Germinal center (tissue), 1 donor: ENCODE data around the gene SLC29A3.

ENCODE experiments used
- DNase-seq: peaks from one replicate; pipeline ENCODE4 v3.0.0; 2012; ENCODE audit warnings: mixed read lengths, low spot score

The SLC29A3 gene

DNA sequence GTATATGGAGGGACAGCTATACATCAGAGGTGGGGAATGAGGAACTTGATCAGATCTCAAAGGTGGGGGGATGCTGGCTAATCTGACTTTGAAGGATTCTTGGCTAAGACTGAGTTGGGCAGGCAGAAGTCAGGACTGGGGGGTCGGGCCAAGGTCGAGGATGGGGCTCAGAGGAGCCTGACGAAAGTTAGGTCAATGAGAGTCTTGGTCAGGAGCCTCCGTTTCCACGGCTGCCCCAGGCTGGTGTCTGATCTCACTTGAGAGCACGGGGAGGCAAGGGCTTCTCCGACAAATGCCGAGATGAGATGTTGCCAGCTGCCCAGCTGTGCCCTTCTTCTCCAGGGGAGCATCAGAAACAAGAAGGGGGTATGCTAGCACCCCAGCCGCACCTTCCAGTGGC, 5.7 kb downstream of the SLC29A3 start:
- DNase-seq: no peak

DNA sequence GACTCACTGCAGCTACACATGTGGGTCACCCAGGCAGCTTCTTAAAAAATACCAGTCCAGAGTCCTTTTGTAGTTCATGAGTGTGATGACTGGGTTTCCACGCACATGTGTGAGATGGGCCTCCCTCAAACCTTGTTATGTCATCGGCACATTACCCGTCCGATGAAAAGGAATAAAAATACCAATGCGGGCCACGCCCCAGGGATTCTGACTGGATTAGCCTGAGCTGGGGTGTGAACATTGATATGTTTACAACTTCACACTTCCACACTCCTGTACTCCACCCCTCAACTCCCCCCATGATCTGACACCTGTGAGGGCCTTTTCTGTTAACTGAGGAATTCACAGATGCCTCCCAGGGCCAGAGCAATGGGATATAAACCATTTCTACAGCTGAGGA, 6.2 kb downstream of the SLC29A3 start:
- no peak for DNase-seq

DNA sequence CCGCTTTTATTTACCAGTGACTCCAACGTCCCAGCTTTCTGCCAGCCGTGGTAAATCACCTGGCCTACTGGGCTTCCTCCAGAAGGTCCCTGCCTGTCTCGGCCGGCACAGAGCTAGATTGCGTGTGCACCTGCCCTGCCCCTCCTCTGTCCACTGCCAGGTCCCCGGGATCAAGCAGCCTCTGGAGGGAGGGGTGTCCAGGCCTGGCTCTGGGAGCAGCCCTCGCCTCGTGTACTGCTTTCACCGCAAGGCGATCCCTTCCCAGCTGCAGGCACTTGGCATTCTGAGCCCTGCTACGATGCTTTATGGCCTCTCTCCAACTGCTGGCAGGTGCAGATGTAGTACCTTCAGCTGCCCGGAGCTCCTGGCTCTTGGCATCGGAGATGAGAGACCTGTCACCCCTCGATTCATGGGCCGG, 7.4 kb downstream of the SLC29A3 start:
- DNase-seq: no peak

DNA sequence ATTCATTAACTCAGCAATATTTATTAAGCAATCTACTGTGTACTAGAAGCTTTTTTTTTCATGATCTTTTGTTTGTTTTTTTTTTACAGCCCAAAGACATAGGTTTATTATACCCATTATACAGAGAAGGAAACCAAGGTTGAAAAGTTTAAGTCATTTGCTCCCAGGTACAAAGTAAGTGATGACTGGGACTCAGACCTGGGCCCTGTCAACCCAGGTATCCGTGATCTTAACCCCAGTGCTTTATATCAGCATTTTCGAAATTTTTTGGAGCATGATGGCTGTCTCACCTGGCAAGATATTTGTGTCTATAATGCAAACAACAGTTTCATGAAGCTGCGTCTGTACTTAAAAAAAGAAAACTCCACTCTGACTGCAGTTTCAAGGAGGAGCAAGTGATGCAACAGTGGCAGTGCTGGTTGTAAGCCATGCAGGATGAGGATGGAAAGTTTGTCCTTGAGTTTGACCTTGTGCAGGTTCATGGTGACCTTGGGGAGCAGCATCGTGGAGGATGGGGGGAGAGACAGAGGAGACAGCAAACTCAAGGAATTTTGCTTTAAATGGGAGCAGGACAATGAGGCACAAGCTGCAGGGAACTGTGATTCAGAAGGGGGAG, 11.8 kb downstream of the SLC29A3 start:
- DNase-seq: no peak

DNA sequence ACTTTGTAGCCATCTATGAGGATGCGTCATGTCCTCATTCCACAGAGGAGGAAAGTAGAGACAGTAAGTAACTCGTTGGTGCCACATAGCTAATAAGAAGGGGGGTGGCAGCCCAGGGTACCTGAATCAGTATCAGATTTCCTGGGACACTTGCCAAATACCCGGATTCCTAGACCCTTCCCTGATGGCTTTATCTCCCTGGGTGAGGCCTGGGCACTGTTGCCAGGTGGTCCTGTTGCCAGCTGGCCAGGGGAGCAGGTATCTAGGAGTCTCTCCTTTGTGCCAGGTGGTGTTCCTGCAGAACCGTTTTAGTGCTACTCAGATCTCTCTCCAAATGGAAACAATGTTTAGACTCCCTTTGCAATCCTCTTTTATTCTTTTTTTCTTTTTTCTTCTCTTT, 12.7 kb downstream of the SLC29A3 start:
- no peak for DNase-seq

DNA sequence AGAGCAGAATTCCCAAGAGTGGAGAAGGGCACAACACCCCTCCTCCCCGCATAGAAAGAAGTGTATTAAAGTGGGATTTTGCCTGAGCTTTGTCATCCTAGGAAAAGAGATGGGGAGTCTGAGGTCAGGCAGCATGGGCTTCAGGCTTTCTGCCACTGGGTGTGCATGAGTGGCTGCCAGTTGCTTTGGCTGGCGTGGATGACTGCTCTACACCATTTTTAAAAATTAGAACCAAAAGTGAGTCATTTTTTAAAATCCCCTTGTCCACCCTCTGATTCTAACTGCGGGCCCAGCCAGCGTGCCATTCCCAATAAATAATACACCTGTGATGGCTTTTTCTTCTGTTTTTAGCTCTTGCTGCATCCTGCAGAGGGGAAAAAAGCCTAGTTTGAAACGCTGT, 13.4 kb downstream of the SLC29A3 start:
- DNase-seq: no peak

DNA sequence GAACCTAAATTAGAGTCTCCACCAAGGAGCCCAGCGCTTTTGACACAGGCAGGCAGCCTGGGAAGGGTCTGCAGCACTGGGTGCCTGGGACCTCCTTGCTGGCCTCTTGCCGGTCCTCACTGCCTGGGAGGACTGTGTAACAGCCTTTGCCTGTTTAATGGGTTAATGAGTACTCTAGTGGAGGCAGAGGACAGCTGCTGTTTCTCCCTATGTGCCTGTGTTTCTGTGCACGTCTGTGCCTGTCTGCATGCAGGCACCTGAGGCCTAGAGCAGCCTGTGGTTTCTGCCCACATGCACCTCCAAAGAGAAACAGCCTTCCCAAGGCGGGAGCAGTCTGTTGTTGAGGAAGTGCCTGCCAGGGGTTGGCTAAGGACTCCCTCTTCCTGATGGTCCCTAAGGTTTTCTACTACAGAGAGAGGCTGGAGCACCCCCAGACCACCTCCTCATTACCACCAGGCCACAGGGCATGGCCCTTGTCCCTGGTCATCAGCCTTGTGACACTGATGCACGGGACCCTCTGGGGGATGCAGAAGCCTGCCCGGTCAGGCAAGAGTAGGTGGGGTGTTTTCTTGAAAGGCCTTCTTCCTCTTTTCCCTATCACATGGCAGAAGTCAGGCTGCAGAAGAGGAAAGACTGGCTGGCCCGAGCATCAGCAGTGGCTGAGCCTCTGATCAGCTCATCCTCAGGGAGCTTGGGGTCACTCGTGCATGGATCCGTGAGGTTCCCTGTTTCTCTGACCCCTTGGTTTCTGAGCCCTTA, 14.2 kb downstream of the SLC29A3 start:
- peak; percentile 21 for DNase-seq

DNA sequence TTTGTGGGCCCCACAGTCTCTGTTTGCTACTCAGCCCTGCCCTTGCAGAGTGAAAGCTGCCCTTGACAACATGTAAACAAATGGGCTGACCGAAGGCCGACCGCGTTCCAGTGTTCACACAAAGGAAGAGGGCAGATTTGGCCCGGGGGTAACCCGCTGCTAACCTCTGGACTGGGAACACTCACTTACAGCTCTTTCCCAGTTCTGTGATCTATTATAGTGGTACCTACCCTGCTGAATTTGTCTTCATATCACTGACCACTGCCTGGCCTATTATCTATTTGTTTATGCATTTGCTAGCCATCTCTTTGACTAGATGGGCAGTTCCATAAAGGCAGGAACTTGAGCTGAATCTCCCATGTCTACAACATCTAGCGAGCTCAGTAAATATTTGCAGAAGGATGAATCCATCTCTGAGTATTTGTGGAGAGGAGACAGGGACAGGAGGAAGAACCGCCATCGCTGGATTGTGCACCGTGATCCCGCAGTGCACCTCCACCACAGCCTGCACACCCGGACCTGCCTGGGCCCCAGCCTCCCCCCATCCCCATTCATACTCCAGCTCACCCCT, 15.2 kb downstream of the SLC29A3 start:
- DNase-seq: no peak

DNA sequence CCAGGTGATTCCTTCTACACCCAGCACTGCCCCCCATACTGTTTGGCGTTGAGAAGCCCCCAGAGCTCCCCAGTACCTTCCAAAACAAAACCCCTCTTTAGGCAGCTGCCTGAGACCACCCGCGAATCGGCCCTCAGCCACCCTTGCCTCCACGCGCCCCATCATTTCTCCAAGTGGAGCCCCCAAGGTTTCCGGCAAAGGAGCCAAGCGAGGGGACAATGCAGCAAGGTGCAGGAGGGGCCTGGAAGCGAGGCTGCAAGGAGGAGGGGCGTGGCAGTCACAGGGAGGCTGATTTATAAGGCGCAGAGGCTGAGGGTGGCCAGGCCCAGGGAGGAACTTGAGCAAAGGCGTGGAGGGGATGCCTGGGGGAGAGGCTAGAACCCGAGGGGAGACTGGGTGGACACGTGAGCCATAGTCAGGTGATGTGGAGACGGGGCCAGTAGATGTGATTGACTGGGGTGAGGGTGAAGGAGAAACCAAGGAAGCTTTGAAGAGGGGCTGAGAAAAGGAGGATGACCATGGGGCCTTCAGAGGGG, 16.2 kb downstream of the SLC29A3 start:
- no peak for DNase-seq

DNA sequence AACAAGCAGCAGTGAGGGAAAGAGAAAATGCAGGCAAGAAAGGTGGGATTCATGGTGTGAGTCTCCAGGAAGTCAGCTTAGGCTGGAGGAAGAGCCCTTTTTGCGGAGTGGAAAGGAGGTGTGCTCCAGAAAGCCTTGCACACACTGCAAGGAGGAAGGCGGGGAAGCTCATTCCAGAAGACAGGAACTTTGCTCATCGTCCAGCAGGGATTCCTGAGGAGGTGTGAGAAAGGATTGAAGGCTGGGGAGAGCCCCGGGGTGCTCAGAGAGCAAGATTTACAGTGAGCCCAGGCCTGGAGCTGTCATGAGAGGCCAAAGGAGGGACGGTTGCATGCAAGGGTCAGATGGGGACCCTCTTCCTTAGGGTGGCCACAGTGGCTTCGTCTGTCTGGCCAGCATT, 17.6 kb downstream of the SLC29A3 start:
- DNase-seq: no peak

DNA sequence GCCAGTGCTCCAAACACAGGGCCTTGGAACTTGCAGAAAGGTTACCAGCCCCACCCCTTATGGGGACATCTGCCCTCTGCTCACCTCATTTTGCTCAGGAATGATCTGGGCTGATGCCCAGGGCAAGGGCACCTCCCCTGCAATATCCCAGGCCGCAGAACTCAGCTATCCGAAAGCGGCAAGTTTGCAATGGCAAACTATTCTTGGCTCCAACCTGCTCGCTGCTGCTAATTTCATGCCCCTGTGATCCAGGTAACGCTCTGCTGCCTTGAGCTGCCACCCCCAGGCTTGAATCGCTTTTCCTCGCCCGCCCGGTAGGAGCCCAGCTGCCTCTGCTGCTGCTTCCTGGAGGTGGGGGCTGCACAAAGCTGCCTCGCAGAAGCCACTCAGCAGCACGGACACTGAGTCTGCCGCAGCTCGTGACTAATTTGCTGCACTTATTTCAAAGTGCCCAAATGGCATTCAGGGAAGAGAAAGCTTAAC, 18.2 kb downstream of the SLC29A3 start:
- no peak for DNase-seq

DNA sequence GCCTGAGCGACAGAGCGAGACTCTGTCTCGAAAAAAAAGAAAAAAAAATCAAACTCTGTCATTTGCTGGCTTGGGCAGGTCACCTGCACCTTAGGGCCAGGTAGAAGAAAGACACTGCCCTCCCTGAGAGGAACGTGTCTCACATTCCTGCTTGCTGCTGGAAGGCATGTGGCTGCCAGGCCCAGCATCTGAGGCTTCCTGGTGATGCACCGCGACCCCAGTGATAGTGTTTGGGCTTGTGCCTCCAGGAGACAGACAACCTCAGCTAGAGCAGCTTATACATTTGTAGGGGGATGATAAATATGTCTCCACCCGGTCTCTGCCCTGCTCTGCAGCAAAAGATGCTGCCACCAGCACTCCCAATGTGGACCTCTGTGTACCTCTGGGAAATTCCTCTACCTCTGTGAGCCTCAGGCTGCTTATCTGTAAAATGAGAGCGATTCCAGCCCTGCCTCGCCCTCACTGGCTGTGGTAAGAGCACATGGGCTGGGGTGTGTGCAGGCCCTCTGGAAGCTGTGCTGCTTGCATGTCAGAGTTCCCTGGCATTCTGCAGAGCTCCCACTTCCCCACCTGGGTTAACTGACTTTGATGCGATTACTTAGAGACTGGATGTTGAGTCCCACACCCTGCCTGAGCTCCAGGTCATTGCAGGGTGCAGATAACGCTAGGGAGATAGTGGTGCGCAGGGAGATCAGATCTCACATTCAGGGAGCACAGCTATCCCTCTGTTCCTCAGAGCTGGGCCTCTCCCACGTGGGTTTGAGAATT, 19.9 kb downstream of the SLC29A3 start:
- DNase-seq: no peak

DNA sequence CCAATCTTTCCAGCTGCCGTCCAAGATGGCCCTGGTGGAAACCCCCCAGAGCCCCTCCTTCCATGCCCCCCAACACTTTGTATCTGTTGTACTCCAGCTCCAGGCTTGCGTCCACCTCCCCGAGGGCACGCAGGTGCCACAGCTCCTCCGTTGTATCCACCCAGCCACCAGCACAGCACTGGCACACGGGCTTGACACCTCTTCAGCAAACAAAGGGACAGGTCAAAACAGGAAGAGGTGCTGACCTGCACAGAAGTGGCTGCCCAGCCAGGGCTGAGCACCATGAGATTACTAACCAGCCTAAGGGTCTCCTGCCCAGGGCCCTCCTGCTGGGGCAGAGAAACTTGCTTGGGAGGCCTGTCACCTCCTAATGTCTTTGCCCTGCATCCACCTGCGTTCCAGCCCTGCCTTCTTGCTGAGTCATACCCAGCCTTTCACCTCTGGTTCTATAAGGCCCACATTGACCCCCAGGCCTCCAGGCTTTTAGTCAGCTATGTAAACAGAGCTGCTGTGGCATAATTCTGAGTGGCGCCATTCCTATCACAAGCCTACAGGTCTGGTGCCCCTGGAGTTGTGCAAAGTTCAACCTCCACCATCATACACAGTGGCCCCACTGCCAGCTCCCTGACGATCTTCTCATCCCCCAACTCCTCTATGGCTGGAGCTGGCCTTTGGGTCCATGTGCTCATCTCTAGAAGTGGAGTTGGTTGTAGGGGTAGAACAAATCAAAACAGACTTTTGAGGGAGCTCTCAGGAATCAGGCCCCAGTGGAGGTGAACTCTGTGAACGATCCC, 20.9 kb downstream of the SLC29A3 start:
- no peak for DNase-seq

DNA sequence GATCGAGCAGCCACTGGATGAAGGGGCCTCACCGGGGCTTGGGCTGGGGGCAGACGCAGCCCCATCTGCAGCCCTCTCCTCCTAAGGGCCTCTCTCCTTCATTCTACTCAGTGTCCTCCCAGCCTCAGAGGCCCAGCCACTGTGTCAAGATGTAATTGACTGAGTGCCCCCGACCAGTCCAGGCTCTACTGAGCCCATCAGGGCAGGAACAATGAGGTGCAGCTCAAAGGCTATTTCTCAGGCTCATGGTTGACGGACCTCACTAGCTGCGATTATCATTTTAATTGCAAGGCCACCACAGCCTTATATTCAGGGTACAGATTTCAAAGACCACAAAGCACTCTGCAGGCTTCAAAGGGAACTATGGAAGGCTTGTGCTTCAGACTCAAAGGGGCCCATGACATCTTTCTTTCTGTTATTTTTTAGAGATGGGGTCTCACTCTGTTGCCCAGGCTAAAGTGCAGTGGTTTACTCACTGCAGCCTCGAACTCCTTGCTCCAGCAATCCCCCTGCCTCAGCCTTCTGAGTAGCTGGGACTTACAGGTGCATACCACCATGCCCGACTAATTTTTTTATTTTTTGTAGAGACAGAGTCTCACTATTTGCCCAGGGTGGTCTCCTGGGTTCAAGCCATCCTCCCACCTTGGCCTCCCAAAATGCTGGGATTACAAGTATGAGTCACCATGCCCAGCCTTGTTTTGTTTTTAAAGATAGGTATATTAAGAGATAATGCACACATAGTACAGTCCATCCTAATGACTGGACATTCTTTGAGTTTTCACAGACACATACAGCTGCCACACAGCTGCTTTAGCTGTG, 23.7 kb downstream of the SLC29A3 start:
- no peak for DNase-seq

DNA sequence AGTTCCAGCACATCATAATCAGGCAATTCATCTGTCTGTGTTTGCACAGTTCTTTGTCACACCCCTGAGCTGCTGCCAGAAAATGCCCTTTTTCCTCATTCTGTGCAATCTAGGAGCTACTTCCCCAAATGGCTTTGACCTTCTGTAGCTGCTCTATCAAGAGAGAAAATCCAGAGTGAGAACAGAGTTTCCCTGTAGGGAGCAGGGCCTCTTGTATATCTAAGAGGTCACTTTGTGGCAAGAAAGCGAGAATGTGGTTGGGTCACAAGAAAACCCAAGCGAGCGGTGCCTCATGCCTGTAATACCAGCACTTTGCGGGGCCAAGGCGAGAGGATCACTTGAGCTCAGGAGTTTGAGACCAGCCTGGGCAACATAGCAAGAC, 24.3 kb downstream of the SLC29A3 start:
- no peak for DNase-seq

DNA sequence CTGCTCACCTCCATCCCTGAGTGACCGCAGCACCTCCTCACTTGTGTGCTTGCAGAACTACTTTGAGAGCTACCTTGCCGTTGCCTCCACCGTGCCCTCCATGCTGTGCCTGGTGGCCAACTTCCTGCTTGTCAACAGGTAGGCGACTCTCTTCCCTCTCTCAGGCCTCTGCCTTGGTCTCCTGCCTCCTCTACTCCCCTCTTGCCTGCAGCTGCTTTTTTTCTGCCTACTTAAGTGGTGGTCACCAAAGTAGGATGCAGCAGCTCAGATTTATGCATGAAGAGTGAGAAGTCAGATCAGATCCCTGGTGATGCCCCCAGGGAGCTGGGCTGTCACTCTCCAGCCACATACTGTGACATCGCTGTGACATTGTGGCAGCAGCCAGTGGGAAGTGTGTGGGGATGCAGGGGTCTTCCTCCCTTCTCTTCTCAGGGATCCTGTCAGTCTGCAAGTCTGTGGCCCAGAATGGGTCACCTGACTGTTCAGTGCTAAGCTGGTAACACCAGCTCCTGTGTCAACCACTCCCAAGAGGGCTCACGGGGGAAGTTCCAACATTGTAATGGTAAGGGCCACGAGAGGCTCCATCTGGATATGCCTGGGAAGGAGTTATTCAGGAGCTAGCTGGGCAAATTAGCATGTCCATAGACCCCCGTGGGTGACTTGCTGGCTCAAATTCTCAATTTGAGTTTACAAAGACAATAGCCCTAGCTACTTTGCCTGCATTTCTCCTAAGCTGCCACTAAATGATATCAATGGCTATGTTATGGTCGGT, 25.3 kb downstream of the SLC29A3 start:
- no peak for DNase-seq

DNA sequence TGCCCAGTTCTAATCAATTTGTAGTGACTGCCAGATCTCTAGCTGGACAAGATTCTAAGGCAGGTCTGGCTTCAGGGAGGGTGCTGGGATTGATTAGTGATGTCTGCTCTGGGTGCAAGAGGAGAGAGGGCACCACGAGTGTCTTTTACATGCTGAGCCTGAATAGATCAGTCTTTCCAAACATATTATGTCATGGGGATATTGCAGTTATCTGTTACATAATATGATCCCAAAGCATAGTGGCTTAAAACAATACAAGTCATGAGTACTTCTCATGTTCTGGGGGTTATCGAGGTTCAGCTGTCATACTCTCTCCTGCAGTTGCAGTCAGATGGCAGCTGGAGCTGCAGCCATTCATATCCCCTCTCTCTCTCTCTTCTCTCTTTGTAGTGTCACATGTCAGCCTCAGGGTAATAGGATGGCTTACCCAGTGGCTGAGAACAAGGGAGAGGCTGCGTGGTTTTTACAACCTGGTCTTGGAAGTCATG, 26.0 kb downstream of the SLC29A3 start:
- no peak for DNase-seq

DNA sequence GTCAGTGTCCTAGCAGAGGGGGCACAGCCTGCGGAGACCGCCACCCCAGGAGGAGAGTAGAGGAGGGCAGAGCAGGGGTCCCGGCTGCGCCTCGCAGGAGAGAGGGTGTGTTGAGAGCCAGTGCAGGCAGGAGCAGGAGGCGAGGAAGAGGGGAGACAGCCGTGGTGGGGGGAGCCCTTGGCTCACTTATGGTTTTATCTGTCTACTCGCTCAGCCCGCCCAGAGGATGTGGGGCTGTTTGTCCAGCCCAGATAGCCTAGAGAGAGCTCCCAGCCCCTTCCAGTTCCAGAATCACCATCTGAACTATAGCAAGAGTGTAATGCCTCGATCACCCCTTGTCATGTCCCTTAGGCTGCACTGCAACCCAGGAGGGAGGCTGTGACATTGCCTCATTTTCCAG, 26.6 kb downstream of the SLC29A3 start:
- DNase-seq: no peak

DNA sequence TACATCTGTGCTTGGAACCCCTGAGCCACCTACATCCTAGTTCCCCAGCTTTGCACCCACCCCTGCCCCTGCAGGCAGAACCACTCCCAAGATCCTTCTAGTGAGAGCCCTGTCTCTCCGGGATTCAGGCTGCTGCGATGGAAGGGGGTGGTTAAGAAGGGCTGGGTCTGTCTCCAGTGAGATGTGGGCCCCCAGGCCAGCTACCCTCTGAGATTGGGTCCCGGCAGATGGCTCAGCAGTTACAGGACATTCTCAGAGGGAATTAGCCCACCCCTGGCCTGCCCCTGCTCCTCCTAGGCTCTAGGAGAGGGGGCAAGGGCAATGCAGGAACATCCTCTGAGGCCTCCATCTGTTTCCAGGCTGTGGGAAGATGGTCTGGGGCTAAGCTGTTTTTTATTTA, 27.7 kb downstream of the SLC29A3 start:
- no peak for DNase-seq
